OCI-LY3 (cell line): ENCODE data around the gene MAB21L3.

ENCODE experiments used
- H2AFZ ChIP-seq: fragments of 200-600, 300-600 bp; shearing (Covaris generic); 2 replicates; pipeline ENCODE4 v1.6.0; 2014; ENCODE audit warnings: antibody characterized with exemption, low read depth, low read length
- H3K27ac ChIP-seq: fragments of 200-600, 300-600 bp; sonication (generic); 2 replicates; pipeline ENCODE4 v1.5.1; 2014; ENCODE audit warnings: mild to moderate bottlenecking, low read length, moderate library complexity, mixed read lengths
- H3K27me3 ChIP-seq: fragments of 200-600, 300-600 bp; sonication (generic); 2 replicates; pipeline ENCODE4 v1.6.1; 2014; ENCODE audit warnings: low read depth, low read length, mixed read lengths
- H3K36me3 ChIP-seq: fragments of 200-600, 300-600 bp; sonication (generic); replicated peaks from 2 replicates; pipeline ENCODE3; 2014; ENCODE audit warnings: low read depth, low read length, mixed read lengths
- H3K4me1 ChIP-seq: fragments of 300-600, 200-600 bp; sonication (generic); 2 replicates; pipeline ENCODE4 v1.6.1; 2014; ENCODE audit warnings: low read length, mixed read lengths
- H3K4me2 ChIP-seq: fragments of 200-600, 300-600 bp; sonication (generic); 2 replicates; pipeline ENCODE4 v1.6.1; 2014; ENCODE audit warnings: low read length, mixed read lengths
- H3K4me3 ChIP-seq: fragments of 300-600, 200-600 bp; sonication (generic); 2 replicates; pipeline ENCODE4 v1.5.1; 2014; ENCODE audit warnings: antibody characterized with exemption, mild to moderate bottlenecking, low read length, moderate library complexity
- H3K79me2 ChIP-seq: fragments of 300-600, 200-600 bp; shearing (Covaris generic); 2 replicates; pipeline ENCODE4 v1.6.1; 2014; ENCODE audit warnings: mild to moderate bottlenecking, low read length, mixed read lengths
- H3K9ac ChIP-seq: fragments of 300-600, 200-600 bp; shearing (Covaris generic); 2 replicates; pipeline ENCODE4 v1.6.0; 2014; ENCODE audit warnings: mild to moderate bottlenecking, low read length, moderate library complexity
- H3K9me3 ChIP-seq: fragments of 200-600, 300-600 bp; shearing (Covaris generic); 2 replicates; pipeline ENCODE4 v1.6.1; 2014; ENCODE audit warnings: low read length, mixed read lengths; ENCODE audit not compliant: insufficient read depth
- H4K20me1 ChIP-seq: fragments of 200-600, 300-600 bp; sonication (generic); 2 replicates; pipeline ENCODE4 v1.6.1; 2016; ENCODE audit warnings: low read length, mixed read lengths; ENCODE audit not compliant: insufficient read depth
- EZH2phosphoT487 ChIP-seq: fragments of 200-600 bp; shearing (Covaris generic); IDR thresholded peaks from 2 replicates; pipeline ENCODE4 v1.6.1; 2018; ENCODE audit warnings: antibody characterized with exemption, mixed run types, low read depth
- TF ChIP-seq, protein P1 (sequence below): fragments of 200-600, 300-600 bp; sonication (generic); IDR thresholded peaks from 2 replicates; pipeline ENCODE4 v1.5.1; 2014; ENCODE audit warnings: antibody characterized with exemption, low read length, low read depth

Gene MAB21L3

GRCh38 chr1:116092752-116093489, 18.3 kb upstream of the MAB21L3 start:
- H3K9ac ChIP-seq: no peak overlapping the region
- H4K20me1 ChIP-seq: no peaks in the 10 kb centered on the region
- H3K27me3 ChIP-seq: no peaks in the 10 kb centered on the region
- TF ChIP-seq, protein P1, sequence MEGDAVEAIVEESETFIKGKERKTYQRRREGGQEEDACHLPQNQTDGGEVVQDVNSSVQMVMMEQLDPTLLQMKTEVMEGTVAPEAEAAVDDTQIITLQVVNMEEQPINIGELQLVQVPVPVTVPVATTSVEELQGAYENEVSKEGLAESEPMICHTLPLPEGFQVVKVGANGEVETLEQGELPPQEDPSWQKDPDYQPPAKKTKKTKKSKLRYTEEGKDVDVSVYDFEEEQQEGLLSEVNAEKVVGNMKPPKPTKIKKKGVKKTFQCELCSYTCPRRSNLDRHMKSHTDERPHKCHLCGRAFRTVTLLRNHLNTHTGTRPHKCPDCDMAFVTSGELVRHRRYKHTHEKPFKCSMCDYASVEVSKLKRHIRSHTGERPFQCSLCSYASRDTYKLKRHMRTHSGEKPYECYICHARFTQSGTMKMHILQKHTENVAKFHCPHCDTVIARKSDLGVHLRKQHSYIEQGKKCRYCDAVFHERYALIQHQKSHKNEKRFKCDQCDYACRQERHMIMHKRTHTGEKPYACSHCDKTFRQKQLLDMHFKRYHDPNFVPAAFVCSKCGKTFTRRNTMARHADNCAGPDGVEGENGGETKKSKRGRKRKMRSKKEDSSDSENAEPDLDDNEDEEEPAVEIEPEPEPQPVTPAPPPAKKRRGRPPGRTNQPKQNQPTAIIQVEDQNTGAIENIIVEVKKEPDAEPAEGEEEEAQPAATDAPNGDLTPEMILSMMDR: no peak
- TF ChIP-seq EZH2phosphoT487: no peak
- no peak overlapping the region for H3K4me3 ChIP-seq
- H3K9me3 ChIP-seq: no peaks in the 10 kb centered on the region
- H3K4me2 ChIP-seq: no peak overlapping the region
- H3K79me2 ChIP-seq: no peaks in the 10 kb centered on the region
- no peaks in the 10 kb centered on the region for H3K36me3 ChIP-seq
- no peaks in the 10 kb centered on the region for H3K4me1 ChIP-seq
- no peak overlapping the region for H3K27ac ChIP-seq
- no peak overlapping the region for H2AFZ ChIP-seq

- Histone ChIP-seq H3K4me2 (no peak overlapping the region), H3K9me3 (no peaks in the 10 kb centered on the region)
- TF ChIP-seq EZH2phosphoT487: no peak
- TF ChIP-seq, protein P1: no peak
Observed at GRCh38 chr1:116095027-116095426, 16.2 kb upstream of the MAB21L3 start.

DNA sequence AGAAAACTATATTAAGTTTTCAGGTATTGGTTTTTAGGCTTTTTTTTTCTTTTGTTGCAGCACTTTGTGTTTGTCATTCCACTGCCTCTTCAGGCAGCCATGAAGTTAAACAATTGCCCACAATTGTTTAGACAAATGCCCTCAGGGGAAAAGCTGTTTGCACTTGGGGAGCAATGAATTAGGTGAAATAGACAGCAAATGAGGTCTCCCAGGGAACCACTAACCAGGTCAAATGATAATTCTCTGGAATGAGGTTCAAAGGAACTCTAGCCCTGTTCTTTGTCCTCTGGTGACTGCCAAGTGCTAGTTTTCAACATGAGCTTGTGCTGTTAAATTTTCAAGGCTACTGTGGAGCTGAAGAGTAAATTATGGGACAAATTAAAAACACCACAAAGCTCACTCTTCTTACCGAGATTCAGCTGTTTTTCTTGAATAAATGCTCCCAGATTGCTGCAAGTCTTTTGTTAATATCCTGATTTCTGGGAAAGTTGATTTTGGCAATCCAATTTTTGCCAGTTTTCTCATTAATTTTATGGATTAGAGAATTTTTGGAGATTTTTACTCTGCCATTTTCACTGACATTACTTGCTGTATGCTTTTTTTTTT, 15.1 kb upstream of the MAB21L3 start:
- no peaks in the 10 kb centered on the region for H3K36me3 ChIP-seq

More at GRCh38 chr1:116095027-116095426, 16.2 kb upstream of the MAB21L3 start:
- H3K4me3 ChIP-seq: no peak overlapping the region
- H2AFZ ChIP-seq: no peak overlapping the region
- no peaks in the 10 kb centered on the region for H3K27me3 ChIP-seq
- H3K79me2 ChIP-seq: no peaks in the 10 kb centered on the region
- H3K4me1 ChIP-seq: no peaks in the 10 kb centered on the region
- H3K36me3 ChIP-seq: no peaks in the 10 kb centered on the region
- H3K9ac ChIP-seq: no peak overlapping the region
- no peaks in the 10 kb centered on the region for H4K20me1 ChIP-seq
- no peak overlapping the region for H3K27ac ChIP-seq

GRCh38 chr1:116097626-116098025, 13.6 kb upstream of the MAB21L3 start:
- no peak overlapping the region for H3K4me2 ChIP-seq
- no peaks in the 10 kb centered on the region for H3K9me3 ChIP-seq
- no peaks in the 10 kb centered on the region for H3K79me2 ChIP-seq
- no peaks in the 10 kb centered on the region for H3K36me3 ChIP-seq
- H3K9ac ChIP-seq: no peak overlapping the region
- H4K20me1 ChIP-seq: no peaks in the 10 kb centered on the region
- no peaks in the 10 kb centered on the region for H3K27me3 ChIP-seq
- TF ChIP-seq, protein P1: no peak
- TF ChIP-seq EZH2phosphoT487: no peak
- no peak overlapping the region for H3K27ac ChIP-seq
- no peak overlapping the region for H2AFZ ChIP-seq
- H3K4me3 ChIP-seq: no peak overlapping the region
- H3K4me1 ChIP-seq: no peaks in the 10 kb centered on the region

More for the DNA sequence above, 15.1 kb upstream of the MAB21L3 start:
- TF ChIP-seq, protein P1: no peak
- no peak for TF ChIP-seq EZH2phosphoT487
- Histone ChIP-seq H3K27me3 (no peaks in the 10 kb centered on the region), H3K79me2 (no peaks in the 10 kb centered on the region), H3K9me3 (no peaks in the 10 kb centered on the region), H3K27ac (no peak overlapping the region), H2AFZ (no peak overlapping the region), H4K20me1 (no peaks in the 10 kb centered on the region), H3K4me2 (no peak overlapping the region), H3K9ac (no peak overlapping the region), H3K4me1 (no peaks in the 10 kb centered on the region), H3K4me3 (no peak overlapping the region)
